PC-3 (cell line): ENCODE results near the gene LAYN. TPM values are rescaled to one million over a fixed set of nuclear protein-coding genes. Genes with fewer than 3 reads are reported as not detected.

Source experiments
- ATAC-seq: fragments of 200-7000 bp; cut with Tn5 transposase; 2 replicates; pipeline ENCODE4 v1.9.1; 2020; ENCODE audit warnings: mild to moderate bottlenecking, moderate library complexity
- BruUV-seq: library from RNA; stranded (reverse); fragments of 400-500 nt; replicated peaks from 2 replicates; lab custom pipeline; 2021; lab: Mats Ljungman, UMichigan
- CTCF ChIA-PET: fragments of 300-600 bp; sonication (Branson Sonifier 250); formaldehyde crosslinking; loops from one replicate; lab custom pipeline; 2022; ENCODE audit warnings: antibody characterized with exemption; lab: Charles Lee
- POLR2A ChIA-PET: fragments of 300-600 bp; sonication (Branson Sonifier 250); formaldehyde crosslinking; loops from one replicate; lab custom pipeline; 2022; ENCODE audit warnings: antibody characterized with exemption; ENCODE audit not compliant: unreplicated experiment; lab: Charles Lee
- DNase-seq: peaks from one replicate; pipeline ENCODE4 v3.0.0-alpha.2; 2015
- H2AFZ ChIP-seq: fragments of 300-600 bp; sonication (generic); 2 replicates; pipeline ENCODE4 v1.6.0; 2016; ENCODE audit warnings: antibody characterized with exemption, low read length
- H3F3A ChIP-seq: fragments of 300-600 bp; sonication (generic); one replicate; pipeline ENCODE4 v1.6.0; 2017; ENCODE audit warnings: antibody characterized with exemption, low read length, control low read depth, mild to moderate bottlenecking; ENCODE audit not compliant: unreplicated experiment
- H3K27ac ChIP-seq: fragments of 300-600 bp; sonication (generic); 2 replicates; pipeline ENCODE4 v1.5.1; 2016; ENCODE audit warnings: mild to moderate bottlenecking, low read length
- H3K27me3 ChIP-seq: fragments of 300-600 bp; sonication (generic); 2 replicates; pipeline ENCODE4 v1.6.1; 2016; ENCODE audit warnings: low read length, mixed read lengths
- H3K36me3 ChIP-seq: fragments of 300-600 bp; sonication (generic); 2 replicates; pipeline ENCODE4 v1.6.1; 2016; ENCODE audit warnings: low read depth, mixed run types, low read length, mixed read lengths
- H3K4me1 ChIP-seq: fragments of 300-600 bp; sonication (generic); 2 replicates; pipeline ENCODE4 v1.5.1; 2016; ENCODE audit warnings: low read length; ENCODE audit not compliant: insufficient read depth
- H3K4me2 ChIP-seq: fragments of 300-600 bp; sonication (generic); 2 replicates; pipeline ENCODE4 v1.6.0; 2016; ENCODE audit warnings: low read length
- H3K4me3 ChIP-seq: fragments of 300-600 bp; sonication (generic); 2 replicates; pipeline ENCODE4 v1.5.1; 2016; ENCODE audit warnings: mild to moderate bottlenecking, low read length, mixed read lengths
- H3K79me2 ChIP-seq: fragments of 300-600 bp; sonication (generic); 2 replicates; pipeline ENCODE4 v1.6.1; 2017; ENCODE audit warnings: low read length, mixed read lengths
- H3K9ac ChIP-seq: fragments of 300-600 bp; sonication (generic); 2 replicates; pipeline ENCODE4 v1.6.0; 2016; ENCODE audit warnings: mild to moderate bottlenecking, low read length
- H3K9me2 ChIP-seq: fragments of 300-600 bp; sonication (generic); replicated peaks from 2 replicates; pipeline ENCODE4 v1.6.1; 2016; ENCODE audit warnings: mixed run types, low read length, mixed read lengths
- H3K9me3 ChIP-seq: fragments of 300-600 bp; sonication (generic); 2 replicates; pipeline ENCODE4 v1.6.1; 2016; ENCODE audit warnings: low read length, mixed read lengths
- H4K20me1 ChIP-seq: fragments of 300-600 bp; sonication (generic); 2 replicates; pipeline ENCODE4 v1.6.1; 2016; ENCODE audit warnings: low read length, mixed read lengths
- EZH2 ChIP-seq: fragments of 300-600 bp; sonication (generic); IDR thresholded peaks from one replicate; pipeline ENCODE4 v1.6.1; 2017; ENCODE audit warnings: antibody characterized with exemption, mild to moderate bottlenecking, low read length; ENCODE audit not compliant: unreplicated experiment
- EZH2phosphoT487 ChIP-seq: fragments of 300-600 bp; sonication (generic); IDR thresholded peaks from 2 replicates; pipeline ENCODE4 v1.6.1; 2018; ENCODE audit warnings: mild to moderate bottlenecking, antibody characterized with exemption, low read length, borderline replicate concordance
- intact Hi-C: fragments of 100-400 bp; cut with micrococcal nuclease; formaldehyde crosslinking; loops from 2 replicates; pipeline ENCODE4 v1.9.0; 2023
- total RNA-seq: library from RNA; depleted of rRNA; stranded (reverse); fragments of >200 nt; gene quantifications from 2 replicates; pipeline ENCODE4 v1.2.3, GENCODE V29; 2014
- TF ChIP-seq, protein P1 (sequence below): fragments of 300-600 bp; sonication (generic); conservative IDR thresholded peaks from 2 replicates; pipeline ENCODE4 v1.5.1; 2017; ENCODE audit warnings: antibody characterized with exemption, low read depth, mild to moderate bottlenecking, low read length

Gene LAYN
- total RNA-seq, 1 experiment from 2014 or later, result 0.47 TPM

DNA sequence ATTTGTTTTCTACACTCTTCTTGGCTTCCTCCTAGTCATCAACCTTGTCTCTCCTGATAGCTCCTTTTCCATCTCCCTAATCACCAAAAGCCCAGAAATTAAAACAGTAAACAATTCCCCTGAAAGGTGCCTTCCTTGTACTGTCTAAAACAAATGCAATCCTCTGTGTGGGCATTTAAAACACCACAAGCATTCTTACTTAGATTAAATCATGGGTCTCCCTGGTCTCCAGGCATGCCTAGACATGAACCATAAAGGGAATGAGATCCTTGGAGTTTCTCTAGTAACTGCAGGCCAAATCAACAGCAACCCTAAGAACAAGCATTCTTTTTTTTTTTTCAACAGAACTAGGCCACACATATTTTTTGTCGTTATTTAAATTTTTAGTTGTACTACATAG lies 30.2 kb upstream of the LAYN start:
- no peak overlapping the region for H3K27ac ChIP-seq
- TF ChIP-seq EZH2phosphoT487 (no peak), EZH2 (no peak)
- TF ChIP-seq, protein P1, sequence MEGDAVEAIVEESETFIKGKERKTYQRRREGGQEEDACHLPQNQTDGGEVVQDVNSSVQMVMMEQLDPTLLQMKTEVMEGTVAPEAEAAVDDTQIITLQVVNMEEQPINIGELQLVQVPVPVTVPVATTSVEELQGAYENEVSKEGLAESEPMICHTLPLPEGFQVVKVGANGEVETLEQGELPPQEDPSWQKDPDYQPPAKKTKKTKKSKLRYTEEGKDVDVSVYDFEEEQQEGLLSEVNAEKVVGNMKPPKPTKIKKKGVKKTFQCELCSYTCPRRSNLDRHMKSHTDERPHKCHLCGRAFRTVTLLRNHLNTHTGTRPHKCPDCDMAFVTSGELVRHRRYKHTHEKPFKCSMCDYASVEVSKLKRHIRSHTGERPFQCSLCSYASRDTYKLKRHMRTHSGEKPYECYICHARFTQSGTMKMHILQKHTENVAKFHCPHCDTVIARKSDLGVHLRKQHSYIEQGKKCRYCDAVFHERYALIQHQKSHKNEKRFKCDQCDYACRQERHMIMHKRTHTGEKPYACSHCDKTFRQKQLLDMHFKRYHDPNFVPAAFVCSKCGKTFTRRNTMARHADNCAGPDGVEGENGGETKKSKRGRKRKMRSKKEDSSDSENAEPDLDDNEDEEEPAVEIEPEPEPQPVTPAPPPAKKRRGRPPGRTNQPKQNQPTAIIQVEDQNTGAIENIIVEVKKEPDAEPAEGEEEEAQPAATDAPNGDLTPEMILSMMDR, result no peak
- no TSS peak for BruUV-seq
- H3K36me3 ChIP-seq, result no peaks in the 10 kb centered on the region
- H3K79me2 ChIP-seq, result no peaks in the 10 kb centered on the region
- H2AFZ ChIP-seq, result no peak overlapping the region
- no peak overlapping the region for H3K4me3 ChIP-seq
- no peak overlapping the region for H3K9ac ChIP-seq
- ChIA-PET CTCF (no interaction called here), POLR2A (no interaction called here)
- H4K20me1 ChIP-seq, result no peaks in the 10 kb centered on the region
- no peaks in the 10 kb centered on the region for H3F3A ChIP-seq
- no peaks in the 10 kb centered on the region for H3K4me1 ChIP-seq
- no peaks in the 10 kb centered on the region for H3K9me3 ChIP-seq
- no peak overlapping the region for H3K4me2 ChIP-seq
- H3K9me2 ChIP-seq, result 0 out of 2 replicates have a peak, but pooled peaks cover 2% of the 10 kb centered on the region
- DNase-seq (no peak), ATAC-seq (no peak)
- intact Hi-C loops, result no loop called here
- no peaks in the 10 kb centered on the region for H3K27me3 ChIP-seq

DNA sequence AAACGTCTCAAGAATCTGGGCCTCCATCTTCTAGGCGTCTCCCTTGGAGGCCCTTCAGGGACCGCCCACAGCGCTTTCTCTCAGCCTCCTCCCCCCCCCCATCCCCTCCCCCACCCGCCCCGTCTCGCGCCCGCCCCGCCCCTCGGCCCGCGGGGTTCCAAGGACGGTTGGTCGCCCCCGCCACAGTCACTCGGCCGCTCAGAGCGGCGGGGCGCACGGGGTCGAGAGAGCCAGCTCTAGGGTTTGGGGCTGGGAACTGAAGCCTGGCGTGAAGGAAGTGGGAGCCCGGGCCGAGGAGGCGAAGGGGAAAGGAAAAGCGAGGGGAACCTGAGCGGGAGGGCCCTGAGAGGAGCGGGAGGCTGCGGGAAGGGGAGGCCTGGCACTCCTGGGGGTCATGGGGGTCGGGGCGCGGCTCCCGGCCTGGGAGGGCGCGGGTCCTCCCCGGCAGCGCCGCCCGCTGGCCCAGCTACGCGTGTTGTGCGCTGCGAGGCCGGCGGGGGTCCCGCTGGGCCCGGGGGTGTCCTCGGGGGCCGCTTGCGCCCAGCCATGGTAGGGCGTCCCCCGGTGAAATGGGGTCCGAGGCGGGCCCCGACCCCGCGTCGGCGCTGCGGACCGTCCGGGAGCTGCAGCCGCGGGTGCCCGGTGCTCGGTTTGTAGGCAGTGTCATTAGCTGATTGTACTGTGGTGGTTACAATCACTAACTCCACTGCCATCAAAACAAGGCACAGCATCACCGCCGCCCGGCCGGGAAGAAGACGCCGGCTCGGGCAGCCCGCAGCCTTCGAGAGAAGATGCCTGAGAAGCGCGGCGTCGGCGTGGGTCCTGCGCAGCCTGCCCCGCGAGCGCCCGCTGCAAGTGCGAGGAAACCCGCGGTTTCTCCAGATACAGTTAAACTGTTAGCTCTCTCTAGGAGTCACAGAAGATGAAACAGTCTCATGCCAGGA lies 28.0 kb upstream of the LAYN start, which contains the start of gene BTG4:
Gene BTG4, minus strand, starts transcription at position 91 of the 944 bp plus-strand sequence. CDS start 13,610 bp downstream, outside the sequence.
- ChIA-PET CTCF (no interaction called here), POLR2A (no interaction called here)
- no peak for TF ChIP-seq EZH2phosphoT487
- TF ChIP-seq, protein P1, result no peak
- TF ChIP-seq EZH2, result no peak
- intact Hi-C loops, result no loop called here
- H3K79me2 ChIP-seq, result no peaks in the 10 kb centered on the region
- no peak within 1 kb of the TSS for H3K4me2 ChIP-seq
- H2AFZ ChIP-seq, result no peak within 1 kb of the TSS
- no peaks in the 10 kb centered on the region for H3K36me3 ChIP-seq
- no peaks in the 10 kb centered on the region for H3F3A ChIP-seq
- no peak within 1 kb of the TSS for H3K9ac ChIP-seq
- H4K20me1 ChIP-seq, result no peaks in the 10 kb centered on the region
- no peak within 1 kb of the TSS for H3K27ac ChIP-seq
- H3K27me3 ChIP-seq, result no peaks in the 10 kb centered on the region
- no peaks in the 10 kb centered on the region for H3K4me1 ChIP-seq
- no peak within 1 kb of the TSS for H3K4me3 ChIP-seq
- BruUV-seq, result no TSS peak
- H3K9me2 ChIP-seq, result 0 out of 2 replicates have a peak, but pooled peaks cover 2% of the 10 kb centered on the region
- no peak for DNase-seq
- no peak for ATAC-seq
- no peaks in the 10 kb centered on the region for H3K9me3 ChIP-seq

DNA sequence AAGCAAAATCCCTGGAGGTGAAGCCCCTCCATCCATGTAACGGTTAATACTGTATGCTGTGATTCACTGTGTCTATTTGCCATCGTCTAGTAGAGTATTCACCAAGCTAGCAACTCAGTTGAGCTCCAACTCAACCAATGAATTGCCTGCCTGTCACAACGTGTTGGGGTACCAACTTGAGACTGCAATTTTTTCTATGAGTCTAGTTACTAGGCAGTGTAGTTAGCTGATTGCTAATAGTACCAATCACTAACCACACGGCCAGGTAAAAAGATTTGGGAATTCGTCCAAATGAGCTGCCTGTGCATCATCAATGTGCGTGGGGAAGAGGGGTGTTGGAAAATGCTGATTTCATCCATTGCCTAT lies 27.3 kb upstream of the LAYN start:
- Histone ChIP-seq H3K4me1 (no peaks in the 10 kb centered on the region), H4K20me1 (no peaks in the 10 kb centered on the region), H3K9ac (no peak overlapping the region), H3F3A (no peaks in the 10 kb centered on the region), H3K9me3 (no peaks in the 10 kb centered on the region), H3K9me2 (0 out of 2 replicates have a peak, but pooled peaks cover 2% of the 10 kb centered on the region), H3K79me2 (no peaks in the 10 kb centered on the region), H3K36me3 (no peaks in the 10 kb centered on the region), H2AFZ (no peak overlapping the region), H3K27me3 (no peaks in the 10 kb centered on the region), H3K27ac (no peak overlapping the region), H3K4me3 (no peak overlapping the region), H3K4me2 (no peak overlapping the region)
- DNase-seq (no peak), ATAC-seq (no peak)
- CTCF ChIA-PET, result no interaction called here
- BruUV-seq, result no TSS peak
- no peak for TF ChIP-seq EZH2phosphoT487
- no peak for TF ChIP-seq EZH2
- POLR2A ChIA-PET, result no interaction called here
- intact Hi-C loops, result no loop called here
